GM18873 (cell line): ENCODE measurements around the gene TDG.

ENCODE experiments used
- ATAC-seq: cut with Tn5 transposase; IDR thresholded peaks from one replicate; pipeline ENCODE4 v1.9.1; 2021; ENCODE audit warnings: mild to moderate bottlenecking, moderate library complexity, moderate number of reproducible peaks; ENCODE audit not compliant: unreplicated experiment, low FRiP score

TDG gene

DNA sequence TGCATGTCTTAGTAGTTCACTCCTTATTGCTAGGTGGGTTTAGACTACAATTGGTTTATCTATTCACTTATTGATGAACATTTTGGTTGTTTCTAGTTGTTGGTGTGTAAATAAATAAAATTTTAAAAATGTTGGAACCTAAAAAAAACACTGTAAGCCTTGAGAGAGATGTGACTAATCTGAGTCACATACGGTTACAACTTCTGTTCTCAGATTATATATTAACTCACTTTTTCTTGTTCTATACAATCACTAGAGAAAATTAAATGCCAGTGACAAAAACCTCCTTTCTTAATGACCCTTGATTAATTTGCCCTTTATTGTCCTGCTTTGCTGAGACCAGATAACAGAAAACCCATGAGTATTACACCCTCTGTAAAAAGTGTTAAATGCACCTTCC, 7.1 kb upstream of the TDG start:
- ATAC-seq, result no peak

DNA sequence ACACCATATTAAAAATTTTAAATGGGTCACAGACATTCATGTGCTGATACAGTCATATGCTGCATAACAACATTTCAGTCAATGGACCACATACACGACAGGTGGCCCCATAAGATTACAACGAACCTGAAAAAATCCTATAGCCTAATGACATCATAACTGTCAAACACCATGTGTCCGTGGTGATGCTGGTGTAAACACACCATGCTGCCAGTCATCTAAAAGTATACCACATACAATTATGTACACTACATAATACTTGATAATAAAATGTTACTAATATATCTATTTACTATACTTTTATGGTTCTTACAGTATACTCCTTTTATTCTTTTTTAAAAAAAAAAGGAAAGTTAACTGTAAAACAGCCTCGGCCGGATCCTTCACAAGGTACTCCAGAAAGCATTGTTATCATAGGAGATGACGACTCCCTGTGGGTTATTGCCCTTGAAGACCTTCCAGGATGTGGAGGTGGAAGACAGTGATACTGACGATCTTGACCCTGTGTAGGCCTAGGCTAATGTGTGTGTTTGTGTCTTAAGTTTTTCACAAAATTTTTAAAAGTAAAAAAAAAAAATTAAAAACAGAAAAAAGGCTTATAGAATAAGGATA, 5.0 kb upstream of the TDG start:
- ATAC-seq, result no peak

DNA sequence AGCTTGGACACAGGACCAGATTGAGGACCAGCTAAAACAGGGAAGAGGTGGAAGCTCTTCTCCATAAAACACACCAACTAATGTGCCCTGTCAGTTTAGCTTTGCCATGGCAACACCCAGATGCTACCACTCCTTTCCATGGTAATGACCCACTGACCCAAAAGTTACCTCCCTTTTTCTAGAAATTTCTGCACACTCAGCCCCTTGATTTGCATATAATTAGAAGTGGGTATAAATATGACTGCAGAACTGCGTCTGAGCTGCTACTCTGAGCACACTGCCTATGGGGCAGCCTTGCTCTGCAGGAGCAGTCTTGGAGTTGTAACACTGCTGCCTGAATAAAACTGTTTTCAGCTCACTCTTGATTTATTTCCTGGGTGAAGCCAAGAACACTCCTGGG, 3.2 kb upstream of the TDG start:
- ATAC-seq, result no peak

DNA sequence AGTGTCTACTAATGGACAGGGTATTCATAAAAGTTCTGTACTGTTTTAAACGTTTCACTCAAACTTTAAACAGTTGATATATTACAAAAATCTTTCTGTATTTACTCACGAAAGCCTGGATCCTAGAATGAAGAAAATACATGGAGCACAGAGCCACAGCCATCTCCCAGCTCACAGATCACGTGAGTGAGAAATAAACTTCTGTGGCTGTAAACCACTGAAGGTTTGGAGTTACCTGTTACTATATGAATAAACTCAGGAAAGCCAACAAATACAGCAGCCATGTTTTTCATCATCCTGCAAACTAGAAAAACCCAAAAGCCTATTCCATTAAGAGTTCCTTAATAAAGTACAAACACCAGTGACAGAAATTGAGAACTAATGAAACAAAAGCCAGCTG, 867 bp upstream of the TDG start:
- ATAC-seq, result no peak

DNA sequence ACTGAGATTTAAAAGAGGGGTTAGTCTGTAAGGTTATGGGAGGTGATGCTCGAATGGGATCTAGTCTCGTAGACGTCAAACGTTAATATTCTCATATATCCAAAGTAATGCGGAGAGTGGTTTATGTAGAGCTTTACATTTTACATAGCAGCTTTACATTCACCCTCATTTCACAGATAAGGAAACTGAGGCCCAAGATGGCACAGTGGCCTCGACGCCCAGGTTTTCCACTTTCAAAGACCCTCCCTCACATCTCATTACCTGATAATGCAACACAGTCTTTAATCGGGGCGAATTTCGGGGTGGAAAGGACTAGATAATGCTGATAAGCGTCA, 450 bp upstream of the TDG start:
- ATAC-seq, result no peak

DNA sequence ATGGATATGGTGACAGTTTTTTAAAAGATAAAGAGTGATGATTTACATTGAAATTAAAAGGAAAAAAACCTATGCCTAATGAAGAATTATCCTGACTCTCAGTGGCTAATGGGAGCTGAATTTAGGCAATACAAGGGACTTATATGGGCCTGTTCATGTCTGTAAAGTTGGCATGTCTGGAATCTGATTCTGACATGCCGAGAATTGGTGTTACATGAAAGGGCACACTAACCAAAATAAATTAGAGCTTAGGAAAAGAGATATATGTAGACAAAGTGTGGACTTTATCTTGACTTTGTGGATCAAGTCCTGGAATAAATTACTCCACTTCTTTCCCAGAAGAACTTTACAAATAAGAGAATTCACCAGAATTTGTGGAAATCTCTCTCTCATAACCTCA, 1.1 kb downstream of the TDG start:
- no peak for ATAC-seq

DNA sequence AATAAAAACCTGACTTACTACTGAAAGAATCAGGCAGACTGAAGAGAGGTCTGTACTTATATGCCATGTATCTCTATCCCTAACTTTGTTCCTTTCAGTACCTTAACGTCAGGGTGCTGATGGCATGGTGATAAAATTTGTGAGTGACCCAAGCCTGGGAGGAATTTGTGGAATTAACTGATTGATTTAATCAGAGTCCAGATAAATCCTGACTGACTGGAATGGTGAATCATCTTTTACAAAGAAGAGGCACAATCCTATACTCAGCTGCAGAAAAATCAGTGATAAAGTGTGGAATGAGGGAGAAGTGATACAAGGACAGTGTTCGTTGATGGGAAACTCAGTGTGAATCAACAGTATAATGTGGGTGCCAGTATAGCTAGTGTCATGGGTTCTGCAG, 3.7 kb downstream of the TDG start:
- no peak for ATAC-seq

DNA sequence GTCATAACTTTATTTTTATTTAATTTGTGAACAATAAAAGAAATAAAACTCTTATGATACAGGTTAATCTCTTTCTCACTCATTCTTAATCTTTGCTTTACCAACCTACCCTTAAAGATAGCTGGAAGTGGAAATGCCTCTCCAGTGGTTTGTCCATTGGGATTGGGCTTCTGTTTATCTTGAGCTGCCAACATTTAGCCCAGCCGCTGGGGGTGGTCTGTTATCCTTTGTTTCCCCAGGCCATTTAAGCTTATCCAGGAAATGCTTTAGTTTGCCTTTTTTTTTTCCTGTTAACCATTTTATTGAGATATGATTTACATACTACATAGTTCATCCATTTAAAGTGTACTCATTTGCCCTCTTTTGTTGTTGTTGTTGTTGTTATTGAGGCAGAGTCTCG, 8.2 kb downstream of the TDG start:
- ATAC-seq, result no peak

DNA sequence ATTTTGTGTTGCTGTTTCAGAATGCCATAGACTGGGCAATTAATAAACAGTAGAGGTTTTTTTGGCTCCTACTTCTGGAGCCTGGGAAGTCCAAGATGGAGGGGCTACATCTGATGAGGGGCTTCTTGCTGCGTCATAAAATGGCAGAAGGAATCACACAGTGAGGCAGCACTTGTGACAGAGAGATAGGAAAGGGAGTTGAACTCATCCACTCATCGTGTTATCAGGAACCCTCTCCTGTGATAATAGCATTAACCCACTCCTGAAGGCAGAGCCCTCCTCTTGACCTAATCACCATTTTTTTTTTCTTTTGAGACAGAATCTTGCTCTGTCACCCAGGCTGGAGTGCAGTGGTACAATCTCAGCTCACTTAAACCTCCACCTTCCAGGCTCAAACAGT, 9.7 kb downstream of the TDG start:
- ATAC-seq, result no peak

DNA sequence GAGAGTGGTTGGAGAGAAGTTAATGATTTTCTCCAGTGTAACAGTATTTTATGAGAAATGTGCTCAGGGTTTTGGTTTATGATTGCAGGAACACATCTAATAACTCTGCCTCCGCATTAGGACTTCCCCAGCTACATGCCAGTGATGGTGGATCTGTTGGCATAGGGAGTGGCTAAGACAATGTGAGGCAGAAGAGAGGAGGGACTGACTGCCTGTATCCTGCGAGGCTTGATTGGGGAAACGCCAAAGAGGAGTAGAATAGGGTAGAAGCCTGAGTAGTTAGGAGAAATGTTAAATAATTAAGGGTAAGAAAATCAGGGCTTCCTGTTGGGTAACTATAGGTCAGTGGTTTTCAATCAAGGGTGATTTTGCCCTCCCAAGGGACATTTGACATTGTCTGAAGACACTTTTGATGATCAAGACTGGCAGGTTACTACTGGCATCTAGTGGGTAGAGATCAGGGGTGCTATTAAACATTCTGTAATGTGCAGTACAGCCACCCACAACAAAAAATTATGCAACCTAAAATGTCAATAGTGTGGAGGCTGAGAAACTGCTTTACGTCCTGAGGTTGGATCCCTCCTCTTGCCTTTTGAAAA, 12.8 kb downstream of the TDG start:
- ATAC-seq, result no peak

DNA sequence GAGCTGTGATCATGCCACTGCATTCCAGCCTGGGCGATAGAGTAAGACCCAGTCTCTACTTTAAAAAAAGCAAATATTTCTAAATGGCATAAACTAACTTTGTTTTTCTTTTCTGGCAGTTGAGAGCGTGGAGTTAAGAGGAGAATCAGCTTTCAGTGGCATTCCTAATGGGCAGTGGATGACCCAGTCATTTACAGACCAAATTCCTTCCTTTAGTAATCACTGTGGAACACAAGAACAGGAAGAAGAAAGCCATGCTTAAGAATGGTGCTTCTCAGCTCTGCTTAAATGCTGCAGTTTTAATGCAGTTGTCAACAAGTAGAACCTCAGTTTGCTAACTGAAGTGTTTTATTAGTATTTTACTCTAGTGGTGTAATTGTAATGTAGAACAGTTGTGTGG, 21.2 kb downstream of the TDG start:
- no peak for ATAC-seq

DNA sequence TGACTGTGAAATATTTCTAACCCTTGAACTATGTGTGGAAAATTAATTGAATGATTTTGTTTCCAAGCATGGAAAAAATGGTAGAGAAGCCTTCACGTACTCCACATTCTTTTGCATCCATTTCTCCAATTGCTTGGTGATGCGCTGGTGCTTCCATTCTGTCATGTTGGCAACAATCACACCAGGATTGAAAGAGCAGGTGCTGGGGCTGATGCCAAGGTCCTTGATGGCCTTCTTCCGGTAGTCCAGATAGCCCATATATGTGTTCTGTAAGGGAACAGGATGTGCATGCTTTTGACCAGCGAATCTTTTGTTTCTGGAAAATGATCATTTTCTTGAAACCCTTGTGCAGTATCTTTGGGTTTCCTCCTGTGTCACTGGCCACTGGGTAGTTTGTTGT, 28.6 kb downstream of the TDG start:
- ATAC-seq, result no peak

DNA sequence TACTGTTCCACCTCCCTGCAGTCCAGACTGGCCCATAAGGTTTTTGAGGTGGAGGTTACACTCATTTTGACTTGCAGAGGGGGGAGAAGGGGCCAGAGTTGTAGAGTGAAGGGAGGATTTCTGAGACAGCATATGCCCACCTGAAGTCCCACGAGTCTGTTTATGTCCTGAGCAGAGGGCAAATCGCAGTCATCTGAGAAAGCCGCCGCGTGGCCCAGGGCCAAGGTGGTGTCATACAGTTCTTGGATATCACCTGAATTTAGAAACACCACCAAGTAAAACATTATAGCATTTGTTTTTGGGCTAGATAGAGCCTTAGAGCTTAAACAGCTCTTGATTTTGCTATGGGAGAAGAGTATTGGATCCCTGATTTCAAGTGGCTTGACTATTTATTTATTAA, 30.9 kb downstream of the TDG start:
- no peak for ATAC-seq

DNA sequence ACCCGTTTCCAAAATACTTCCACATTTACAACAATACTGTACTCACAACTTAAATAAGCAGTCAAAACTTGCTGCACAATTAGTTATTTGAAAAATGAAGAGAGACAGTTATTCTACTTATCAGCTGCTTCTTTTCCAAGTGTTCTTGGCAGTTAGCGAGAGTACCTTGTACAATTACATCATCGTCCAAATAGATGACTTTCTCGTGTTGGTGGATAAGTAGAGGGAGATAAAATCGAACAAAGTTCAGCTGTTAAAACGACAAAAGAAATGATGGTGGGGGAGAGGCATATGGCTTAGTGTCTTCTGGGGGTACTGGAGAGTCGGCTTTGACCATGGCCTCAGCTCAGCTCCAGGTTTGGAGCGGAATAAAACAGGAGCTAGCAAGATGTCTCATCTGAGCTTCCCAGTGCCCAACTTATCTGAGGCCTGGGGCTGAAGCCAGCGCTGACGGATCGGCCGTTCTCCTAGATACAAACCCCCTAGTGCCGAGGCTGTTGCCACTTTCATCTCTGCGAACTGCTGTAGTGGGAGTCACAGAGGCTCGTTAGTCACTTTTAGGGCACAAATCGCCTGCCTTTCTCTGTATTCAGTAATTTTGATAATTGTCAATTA, 31.7 kb downstream of the TDG start:
- ATAC-seq, result no peak

DNA sequence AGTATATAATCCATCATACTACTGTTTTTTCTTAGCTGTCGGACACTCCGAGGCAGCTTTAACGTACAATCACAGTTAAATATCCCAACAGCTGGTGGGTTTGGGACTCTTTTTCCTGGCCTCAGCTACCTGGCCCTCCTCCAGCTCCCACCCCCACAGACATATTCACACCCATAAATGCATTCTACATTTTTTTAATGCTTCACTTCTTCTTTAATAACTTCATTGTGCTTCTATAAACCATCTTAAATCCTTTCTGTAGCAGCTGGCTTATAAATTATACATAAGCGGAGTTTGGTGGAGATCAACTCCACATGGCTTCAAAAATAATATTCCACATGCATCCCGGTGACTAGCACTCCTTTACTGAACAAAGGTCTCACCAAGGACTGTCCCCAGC, 33.3 kb downstream of the TDG start:
- ATAC-seq, result no peak

DNA sequence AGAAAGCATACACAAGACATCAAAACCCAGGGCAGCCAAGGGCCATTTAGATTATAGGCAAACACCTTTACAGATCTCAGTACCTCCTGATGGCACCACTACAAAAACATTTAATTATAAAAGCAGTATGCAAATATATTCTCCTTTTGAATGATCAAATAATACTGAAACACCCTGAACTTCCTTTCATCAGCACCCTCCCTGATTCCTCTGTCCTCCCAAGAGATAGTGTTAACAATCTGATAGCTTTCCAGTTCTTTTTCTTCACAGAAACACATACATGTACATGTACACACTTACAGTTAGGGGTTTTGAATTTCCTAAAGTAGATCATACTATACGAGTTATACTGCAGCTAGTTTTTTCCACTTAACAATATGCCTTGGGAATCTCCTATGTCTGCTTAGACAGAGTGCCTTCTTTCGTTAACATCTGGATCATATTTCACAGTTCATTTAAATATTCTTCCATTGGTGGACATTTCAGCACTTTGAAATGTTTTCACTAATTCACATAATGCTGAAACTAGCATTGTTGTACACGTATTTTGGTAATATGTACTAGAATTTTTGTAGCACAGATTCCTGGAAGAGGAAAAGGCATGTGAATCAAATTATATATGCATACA, 35.2 kb downstream of the TDG start:
- no peak for ATAC-seq

DNA sequence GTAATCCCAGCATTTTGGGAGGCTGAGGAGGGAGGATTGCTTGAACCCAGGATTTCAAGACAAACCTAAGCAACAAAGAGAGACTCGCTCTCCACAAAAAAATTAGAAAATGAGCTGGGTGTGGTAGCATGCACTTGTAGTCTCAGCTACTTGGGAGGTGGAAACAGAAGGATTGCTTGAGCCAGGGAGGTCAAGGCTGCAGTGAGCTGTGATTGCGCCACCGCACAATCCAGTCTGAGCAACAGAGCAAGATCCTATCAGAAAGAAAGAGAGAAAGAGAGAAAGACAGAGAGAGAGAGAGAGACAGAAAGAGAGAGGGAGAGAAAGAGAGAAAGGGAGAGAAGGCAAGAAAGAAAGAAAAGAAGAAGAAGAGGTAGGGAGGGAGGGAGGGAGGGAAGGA, 37.0 kb downstream of the TDG start:
- ATAC-seq, result no peak

DNA sequence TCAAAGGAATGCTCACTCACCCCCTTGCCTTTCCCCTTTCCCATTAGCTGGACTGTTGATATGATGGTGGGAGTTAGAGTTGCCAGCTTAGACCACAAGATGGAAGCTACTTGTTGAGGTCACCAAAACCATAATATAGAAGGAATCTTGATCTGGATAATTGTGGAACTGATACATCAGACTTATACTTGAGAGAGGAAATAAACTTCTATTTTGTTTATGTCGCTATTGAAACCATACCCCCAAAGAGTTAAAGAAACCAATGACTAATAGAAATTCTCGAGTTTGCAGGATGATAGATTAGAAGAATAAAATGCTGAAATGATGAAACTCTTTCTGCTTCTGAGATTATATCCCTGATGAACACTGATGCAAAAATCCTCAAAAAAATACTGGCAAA, 37.9 kb downstream of the TDG start:
- ATAC-seq, result no peak

DNA sequence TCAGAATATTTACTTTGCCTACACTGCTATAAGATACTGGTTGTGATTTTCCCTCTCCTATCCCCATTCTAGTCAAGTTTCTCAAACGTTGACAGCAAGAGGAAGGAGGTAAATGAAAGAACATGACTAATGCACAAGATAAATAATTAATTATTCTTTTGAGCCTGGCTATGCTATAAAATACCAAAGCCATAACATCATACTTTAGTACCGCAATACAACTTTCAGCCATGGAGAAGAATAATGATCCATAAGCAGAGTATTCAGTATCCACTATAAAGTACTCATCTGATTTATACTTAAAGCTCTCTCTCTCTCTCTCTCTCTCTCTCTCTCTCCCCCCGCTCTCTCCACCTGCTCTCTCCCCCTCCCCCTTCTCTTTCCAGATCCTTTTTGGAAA, 41.3 kb downstream of the TDG start:
- ATAC-seq, result no peak

DNA sequence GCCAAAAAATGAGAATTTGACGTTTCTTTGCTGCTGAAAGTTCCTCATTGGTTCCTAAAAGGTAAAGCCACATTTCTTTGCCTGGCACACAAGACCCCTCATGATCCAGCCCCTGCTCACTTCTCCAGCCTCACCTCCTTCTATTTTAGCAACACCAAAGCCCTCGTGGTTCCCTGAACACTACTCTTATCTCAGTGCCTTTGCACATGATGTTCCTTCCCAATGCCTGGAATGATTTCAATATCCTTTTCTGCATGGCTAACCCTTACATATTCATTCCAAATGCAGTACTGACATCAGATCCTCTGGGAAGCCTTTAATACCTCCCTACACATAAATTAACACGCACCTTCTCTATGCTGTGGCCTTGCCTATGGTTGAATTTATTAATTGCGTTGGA, 44.4 kb downstream of the TDG start:
- no peak for ATAC-seq

DNA sequence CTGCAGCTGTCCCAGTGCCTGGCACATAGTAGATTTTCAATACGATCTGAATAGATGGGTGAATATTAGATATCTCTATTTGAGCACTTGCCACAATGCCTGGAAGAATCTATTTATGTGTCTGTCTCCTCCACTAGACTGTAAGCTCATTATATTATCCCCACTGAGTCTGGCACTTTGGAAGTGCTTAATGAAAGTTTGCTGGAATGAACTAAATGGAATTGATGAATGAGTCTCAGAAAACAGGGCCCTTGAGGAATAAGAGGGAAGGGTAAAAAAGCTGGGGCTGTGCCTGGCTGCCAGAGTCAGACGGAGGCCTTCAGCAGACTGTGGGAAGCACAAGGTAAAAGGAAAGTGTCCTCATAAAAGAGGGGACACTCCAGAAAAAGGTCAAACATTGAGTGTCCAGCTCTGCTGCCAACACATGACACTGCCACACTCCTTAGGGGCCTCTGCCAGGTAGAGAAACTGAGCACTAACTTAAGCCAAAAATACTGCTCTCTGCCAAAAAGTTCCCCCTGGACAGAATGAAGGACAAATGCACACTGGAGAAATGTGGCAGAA, 45.0 kb downstream of the TDG start:
- no peak for ATAC-seq

DNA sequence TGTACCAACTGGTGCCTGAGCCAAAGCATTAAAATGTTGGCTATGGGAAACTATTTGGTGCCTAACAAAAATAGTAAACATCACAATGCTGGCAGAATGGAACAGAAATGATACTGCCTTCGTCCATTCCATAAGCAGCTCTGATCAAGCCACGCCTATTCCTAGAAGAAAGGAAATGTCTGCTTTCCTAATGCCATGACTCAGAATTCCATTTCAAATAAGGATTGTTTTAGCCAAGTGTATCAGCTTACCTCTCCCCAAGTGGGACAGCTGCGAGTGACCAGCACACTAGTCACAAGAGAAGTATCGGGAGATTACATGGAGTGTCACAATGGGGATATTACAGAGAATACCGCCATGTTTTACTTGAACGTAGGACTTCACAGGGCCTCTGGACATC, 45.6 kb downstream of the TDG start:
- no peak for ATAC-seq
